MM.1S (cell line): ENCODE results near the gene SLC36A1.

Experiments
- DNase-seq: peaks from one replicate; pipeline ENCODE4 v3.0.0-alpha.2; 2015
- H2AFZ ChIP-seq: fragments of 300-600 bp; sonication (generic); 2 replicates; pipeline ENCODE4 v1.6.0; 2016; ENCODE audit warnings: antibody characterized with exemption, low read length
- H3F3A ChIP-seq: fragments of 300-600 bp; sonication (generic); 2 replicates; pipeline ENCODE4 v1.6.1; 2016; ENCODE audit warnings: mild to moderate bottlenecking, antibody characterized with exemption, low read length, moderate library complexity, mixed read lengths; ENCODE audit not compliant: insufficient read depth
- H3K27ac ChIP-seq: fragments of 300-600 bp; sonication (generic); 2 replicates; pipeline ENCODE4 v1.5.1; 2016; ENCODE audit warnings: mild to moderate bottlenecking, low read length
- H3K27me3 ChIP-seq: fragments of 300-600 bp; sonication (generic); replicated peaks from 2 replicates; pipeline ENCODE4 v1.6.0; 2016; ENCODE audit warnings: low read length; ENCODE audit not compliant: insufficient read depth
- H3K36me3 ChIP-seq: fragments of 300-600 bp; sonication (generic); replicated peaks from 2 replicates; pipeline ENCODE4 v1.6.1; 2016; ENCODE audit warnings: mild to moderate bottlenecking, low read length, mixed read lengths; ENCODE audit not compliant: insufficient read depth
- H3K4me1 ChIP-seq: fragments of 300-600 bp; sonication (generic); 2 replicates; pipeline ENCODE4 v1.6.1; 2016; ENCODE audit warnings: low read length, mixed read lengths
- H3K4me2 ChIP-seq: fragments of 300-600 bp; sonication (generic); 2 replicates; pipeline ENCODE4 v1.6.0; 2016; ENCODE audit warnings: low read depth, low read length
- H3K4me3 ChIP-seq: fragments of 300-600 bp; sonication (generic); 2 replicates; pipeline ENCODE4 v1.5.1; 2016; ENCODE audit warnings: low read length, mixed read lengths
- H3K79me2 ChIP-seq: fragments of 300-600 bp; sonication (generic); 2 replicates; pipeline ENCODE4 v1.6.1; 2016; ENCODE audit warnings: mixed run types, low read length, mixed read lengths
- H3K9ac ChIP-seq: fragments of 300-600 bp; sonication (generic); 2 replicates; pipeline ENCODE4 v1.6.1; 2016; ENCODE audit warnings: low read length, mixed read lengths
- H3K9me2 ChIP-seq: fragments of 300-600 bp; sonication (generic); replicated peaks from 2 replicates; pipeline ENCODE4 v1.6.1; 2016; ENCODE audit warnings: mild to moderate bottlenecking, low read length, mixed read lengths; ENCODE audit not compliant: insufficient read depth
- H3K9me3 ChIP-seq: fragments of 300-600 bp; sonication (generic); replicated peaks from 2 replicates; pipeline ENCODE4 v1.6.1; 2016; ENCODE audit warnings: mild to moderate bottlenecking, low read length, mixed read lengths; ENCODE audit not compliant: insufficient read depth
- H4K20me1 ChIP-seq: fragments of 300-600 bp; sonication (generic); 2 replicates; pipeline ENCODE4 v1.6.1; 2016; ENCODE audit warnings: mild to moderate bottlenecking, low read length, moderate library complexity, mixed read lengths; ENCODE audit not compliant: insufficient read depth
- EZH2 ChIP-seq: fragments of 300-600 bp; sonication (generic); optimal IDR thresholded peaks from 2 replicates; pipeline ENCODE3; 2017; ENCODE audit warnings: low read depth, mild to moderate bottlenecking, antibody characterized with exemption, low read length, mixed read lengths
- EZH2phosphoT487 ChIP-seq: fragments of 300-600 bp; sonication (generic); IDR thresholded peaks from 2 replicates; pipeline ENCODE4 v1.6.1; 2018; ENCODE audit warnings: antibody characterized with exemption, low read length
- TF ChIP-seq, protein P1 (sequence below): fragments of 300-600 bp; sonication (generic); IDR thresholded peaks from 2 replicates; pipeline ENCODE4 v1.5.1; 2016; ENCODE audit warnings: antibody characterized with exemption, low read length, mixed read lengths

The SLC36A1 gene

DNA sequence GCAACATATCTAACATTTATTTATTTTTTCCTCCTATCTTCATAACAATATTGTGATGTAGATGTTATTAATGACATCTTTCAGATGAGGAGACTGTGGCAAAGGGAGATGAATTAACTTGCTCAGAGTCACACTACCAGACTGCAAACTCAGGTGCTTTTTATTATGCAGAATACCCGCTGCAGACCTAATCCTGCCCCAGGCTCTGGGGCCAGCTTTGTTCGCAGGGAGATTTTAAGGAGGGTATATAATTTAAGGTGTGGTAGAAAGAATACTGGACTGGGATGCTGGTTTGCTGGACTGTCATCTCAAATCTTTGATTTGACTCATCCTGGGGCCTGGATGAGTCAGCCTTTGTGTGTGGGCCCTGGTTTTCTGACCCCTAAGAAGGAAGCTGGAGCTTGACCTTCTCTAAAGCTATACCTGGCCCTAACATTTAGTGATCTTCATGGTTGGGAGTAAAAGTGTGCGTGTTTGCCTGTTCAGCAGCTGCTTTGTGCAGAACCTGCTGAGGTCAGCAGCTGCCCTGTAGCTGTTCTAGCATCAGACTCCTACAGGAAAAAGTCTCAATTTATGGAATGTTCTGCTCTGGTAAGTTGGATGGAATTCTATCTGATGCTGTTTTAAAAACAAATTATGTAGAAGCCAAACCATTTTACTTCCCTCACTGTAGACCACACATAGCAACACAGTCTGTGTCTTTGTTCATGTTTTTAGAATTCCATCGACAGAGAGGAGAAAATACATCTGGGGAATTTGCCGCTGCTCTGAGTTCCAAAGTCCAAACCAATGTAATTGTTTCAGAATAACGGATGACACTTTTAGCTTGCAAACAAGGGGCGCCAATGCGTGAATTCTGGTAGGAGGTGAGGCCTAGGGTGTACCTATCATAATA is 4.5 kb downstream of the SLC36A1 start:
- Histone ChIP-seq H3K27ac (no peak overlapping the region), H3K9ac (no peak overlapping the region), H3K4me1 (no peaks in the 10 kb centered on the region)

DNA sequence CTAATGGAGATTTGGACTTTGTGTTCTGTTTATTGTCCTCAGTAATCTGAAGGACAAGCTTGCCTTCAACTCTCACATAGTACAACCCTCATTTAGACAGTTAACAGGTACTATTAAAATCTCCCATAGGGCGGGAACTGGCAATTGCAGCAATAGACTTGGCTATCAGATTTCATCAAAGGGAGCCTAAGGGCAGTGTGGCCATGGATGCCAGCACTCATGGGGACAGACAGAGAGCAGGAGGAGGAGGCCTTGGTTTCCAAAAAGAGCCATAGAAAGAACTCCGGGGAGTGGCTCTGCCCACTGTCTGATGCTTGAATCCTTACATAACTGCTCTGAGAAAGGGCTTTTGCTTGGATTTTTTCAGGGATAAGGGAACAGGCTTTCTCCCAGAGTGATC is 6.8 kb downstream of the SLC36A1 start:
- Histone ChIP-seq H3K4me2 (no peak overlapping the region), H3F3A (no peaks in the 10 kb centered on the region), H3K27me3 (no peaks in the 10 kb centered on the region), H3K9ac (no peak overlapping the region), H2AFZ (no peak overlapping the region), H3K4me3 (no peak overlapping the region), H3K9me3 (no peaks in the 10 kb centered on the region), H3K36me3 (no peaks in the 10 kb centered on the region), H3K9me2 (no peaks in the 10 kb centered on the region), H3K79me2 (no peaks in the 10 kb centered on the region), H3K27ac (no peak overlapping the region), H4K20me1 (no peaks in the 10 kb centered on the region), H3K4me1 (no peaks in the 10 kb centered on the region)
- TF ChIP-seq, protein P1, sequence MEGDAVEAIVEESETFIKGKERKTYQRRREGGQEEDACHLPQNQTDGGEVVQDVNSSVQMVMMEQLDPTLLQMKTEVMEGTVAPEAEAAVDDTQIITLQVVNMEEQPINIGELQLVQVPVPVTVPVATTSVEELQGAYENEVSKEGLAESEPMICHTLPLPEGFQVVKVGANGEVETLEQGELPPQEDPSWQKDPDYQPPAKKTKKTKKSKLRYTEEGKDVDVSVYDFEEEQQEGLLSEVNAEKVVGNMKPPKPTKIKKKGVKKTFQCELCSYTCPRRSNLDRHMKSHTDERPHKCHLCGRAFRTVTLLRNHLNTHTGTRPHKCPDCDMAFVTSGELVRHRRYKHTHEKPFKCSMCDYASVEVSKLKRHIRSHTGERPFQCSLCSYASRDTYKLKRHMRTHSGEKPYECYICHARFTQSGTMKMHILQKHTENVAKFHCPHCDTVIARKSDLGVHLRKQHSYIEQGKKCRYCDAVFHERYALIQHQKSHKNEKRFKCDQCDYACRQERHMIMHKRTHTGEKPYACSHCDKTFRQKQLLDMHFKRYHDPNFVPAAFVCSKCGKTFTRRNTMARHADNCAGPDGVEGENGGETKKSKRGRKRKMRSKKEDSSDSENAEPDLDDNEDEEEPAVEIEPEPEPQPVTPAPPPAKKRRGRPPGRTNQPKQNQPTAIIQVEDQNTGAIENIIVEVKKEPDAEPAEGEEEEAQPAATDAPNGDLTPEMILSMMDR, result no peak
- TF ChIP-seq EZH2 (no peak), EZH2phosphoT487 (no peak)
- DNase-seq, result no peak

More for the DNA sequence above, 4.5 kb downstream of the SLC36A1 start:
- no peak overlapping the region for H3K4me3 ChIP-seq
- H3K27me3 ChIP-seq, result no peaks in the 10 kb centered on the region
- no peaks in the 10 kb centered on the region for H4K20me1 ChIP-seq
- H3K9me2 ChIP-seq, result no peaks in the 10 kb centered on the region
- no peaks in the 10 kb centered on the region for H3K79me2 ChIP-seq
- H3F3A ChIP-seq, result 0 out of 2 replicates have a peak, but pooled peaks cover 6% of the 10 kb centered on the region
- TF ChIP-seq EZH2phosphoT487 (no peak), EZH2 (no peak)
- TF ChIP-seq, protein P1, result no peak
- H2AFZ ChIP-seq, result no peak overlapping the region
- no peaks in the 10 kb centered on the region for H3K9me3 ChIP-seq
- H3K4me2 ChIP-seq, result no peak overlapping the region
- no peaks in the 10 kb centered on the region for H3K36me3 ChIP-seq
- no peak for DNase-seq

DNA sequence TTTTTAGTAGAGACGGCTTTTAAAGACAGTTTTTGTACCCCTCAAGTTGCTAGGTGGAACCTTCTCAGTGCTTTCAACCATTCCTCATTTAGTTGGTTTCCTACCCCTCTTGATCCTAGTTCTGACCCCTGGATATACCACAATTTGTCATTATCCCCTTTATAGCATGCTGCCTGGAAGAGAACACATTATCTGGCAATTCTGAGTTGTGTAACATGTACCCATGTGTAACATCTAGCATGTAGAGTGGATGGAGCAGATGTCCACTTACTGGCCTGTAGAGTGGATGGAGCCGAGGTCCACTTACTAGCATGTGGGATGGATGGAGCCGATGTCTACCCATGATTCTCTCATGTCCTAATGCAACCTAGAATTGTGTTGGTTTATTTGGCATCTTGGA is 7.5 kb downstream of the SLC36A1 start:
- Histone ChIP-seq H2AFZ (no peak overlapping the region), H3K9me2 (no peaks in the 10 kb centered on the region), H3K9me3 (no peaks in the 10 kb centered on the region), H3K4me2 (no peak overlapping the region), H3K27ac (no peak overlapping the region), H3K27me3 (no peaks in the 10 kb centered on the region), H3K36me3 (no peaks in the 10 kb centered on the region), H3K4me1 (no peaks in the 10 kb centered on the region), H3K4me3 (no peak overlapping the region), H3K79me2 (no peaks in the 10 kb centered on the region), H3F3A (no peaks in the 10 kb centered on the region), H3K9ac (no peak overlapping the region), H4K20me1 (no peaks in the 10 kb centered on the region)
- no peak for DNase-seq
- TF ChIP-seq, protein P1, result no peak
- TF ChIP-seq EZH2phosphoT487, result no peak
- no peak for TF ChIP-seq EZH2
